Endothelial cell of hepatic sinusoid (primary cell): Measurements from ENCODE around the gene PFDN1.

ENCODE experiments used
- in situ Hi-C: cut with HindIII; loops from 2 replicates; pipeline ENCODE4 v1.10.0; 2017; ENCODE audit warnings: low sequenced_read_pairs

The PFDN1 gene

GRCh38 chr5:140329739-140330481, 27.0 kb upstream of the PFDN1 start:
- in situ Hi-C loops = loop anchor here (10.0 kb wide), 1 partner anchor 65 kb away; no protein-coding TSS in a partner anchor

GRCh38 chr5:140328036-140328764, 25.3 kb upstream of the PFDN1 start:
- in situ Hi-C loops = loop anchor here (10.0 kb wide), 1 partner anchor 63 kb away; no protein-coding TSS in a partner anchor

- in situ Hi-C loops = loop anchor here (10.0 kb wide), 1 partner anchor 63 kb away; no protein-coding TSS in a partner anchor
Observed at GRCh38 chr5:140327589-140327988, 24.7 kb upstream of the PFDN1 start.

- in situ Hi-C loops = loop anchor here (10.0 kb wide), 1 partner anchor 61 kb away; no protein-coding TSS in a partner anchor
Observed at GRCh38 chr5:140325486-140325885, 22.6 kb upstream of the PFDN1 start.

GRCh38 chr5:140324617-140325241, 21.8 kb upstream of the PFDN1 start:
- in situ Hi-C loops = loop anchor here (10.0 kb wide), 1 partner anchor 60 kb away; no protein-coding TSS in a partner anchor

- in situ Hi-C loops = loop anchor here (10.0 kb wide), 1 partner anchor 59 kb away; no protein-coding TSS in a partner anchor
Observed at GRCh38 chr5:140324041-140324600, 21.2 kb upstream of the PFDN1 start.

GRCh38 chr5:140322751-140323731, 20.1 kb upstream of the PFDN1 start:
- in situ Hi-C loops = loop anchor here (10.0 kb wide), 1 partner anchor 58 kb away; no protein-coding TSS in a partner anchor

- in situ Hi-C loops = loop anchor here (10.0 kb wide), 1 partner anchor 57 kb away; no protein-coding TSS in a partner anchor
Observed at GRCh38 chr5:140321796-140322195, 18.9 kb upstream of the PFDN1 start.

GRCh38 chr5:140319833-140320232, 16.9 kb upstream of the PFDN1 start:
- in situ Hi-C loops = loop anchor here (10.0 kb wide), 1 partner anchor 55 kb away; no protein-coding TSS in a partner anchor

- in situ Hi-C loops = no loop called here
Observed at GRCh38 chr5:140318792-140319191, 15.9 kb upstream of the PFDN1 start.

- in situ Hi-C loops = no loop called here
Observed at GRCh38 chr5:140317859-140318258, 15.0 kb upstream of the PFDN1 start.

GRCh38 chr5:140312791-140313189, 9.9 kb upstream of the PFDN1 start:
- in situ Hi-C loops = loop anchor here (5.0 kb wide), 2 partner anchors 35 to 75 kb away; partner anchors contain the start of gene HBEGF

- in situ Hi-C loops = loop anchor here (5.0 kb wide), 2 partner anchors 35 to 75 kb away; partner anchors contain the start of gene HBEGF
Observed at GRCh38 chr5:140312067-140312790, 9.3 kb upstream of the PFDN1 start.

GRCh38 chr5:140311011-140311467, 8.1 kb upstream of the PFDN1 start:
- in situ Hi-C loops = loop anchor here (5.0 kb wide), 2 partner anchors 36 to 74 kb away; partner anchors contain the start of gene HBEGF

- in situ Hi-C loops = loop anchor here (5.0 kb wide), 2 partner anchors 37 to 73 kb away; partner anchors contain the start of gene HBEGF
Observed at GRCh38 chr5:140310434-140310833, 7.5 kb upstream of the PFDN1 start.

GRCh38 chr5:140309706-140310249, 6.9 kb upstream of the PFDN1 start:
- in situ Hi-C loops = loop anchor here (5.0 kb wide), 2 partner anchors 38 to 72 kb away; partner anchors contain the start of gene HBEGF

- in situ Hi-C loops = no loop called here
Observed at GRCh38 chr5:140305471-140305870, 2.6 kb upstream of the PFDN1 start.

- in situ Hi-C loops = no loop called here
Observed at GRCh38 chr5:140303966-140304365, 1.1 kb upstream of the PFDN1 start.
